Regular cardiac myocyte (primary cell): ENCODE measurements around the gene DNAJC4. TPM values are rescaled to one million over a fixed set of nuclear protein-coding genes. Genes with fewer than 3 reads are reported as not detected.

Experiments used
- total RNA-seq: library from RNA; depleted of rRNA; stranded (reverse); fragments of >200 nt; gene quantifications from 2 replicates; pipeline ENCODE4 v1.2.3, GENCODE V29; 2014

The DNAJC4 gene, protein sequence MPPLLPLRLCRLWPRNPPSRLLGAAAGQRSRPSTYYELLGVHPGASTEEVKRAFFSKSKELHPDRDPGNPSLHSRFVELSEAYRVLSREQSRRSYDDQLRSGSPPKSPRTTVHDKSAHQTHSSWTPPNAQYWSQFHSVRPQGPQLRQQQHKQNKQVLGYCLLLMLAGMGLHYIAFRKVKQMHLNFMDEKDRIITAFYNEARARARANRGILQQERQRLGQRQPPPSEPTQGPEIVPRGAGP
- total RNA-seq = 8.5 and 9.2 TPM in 2 replicates

DNA sequence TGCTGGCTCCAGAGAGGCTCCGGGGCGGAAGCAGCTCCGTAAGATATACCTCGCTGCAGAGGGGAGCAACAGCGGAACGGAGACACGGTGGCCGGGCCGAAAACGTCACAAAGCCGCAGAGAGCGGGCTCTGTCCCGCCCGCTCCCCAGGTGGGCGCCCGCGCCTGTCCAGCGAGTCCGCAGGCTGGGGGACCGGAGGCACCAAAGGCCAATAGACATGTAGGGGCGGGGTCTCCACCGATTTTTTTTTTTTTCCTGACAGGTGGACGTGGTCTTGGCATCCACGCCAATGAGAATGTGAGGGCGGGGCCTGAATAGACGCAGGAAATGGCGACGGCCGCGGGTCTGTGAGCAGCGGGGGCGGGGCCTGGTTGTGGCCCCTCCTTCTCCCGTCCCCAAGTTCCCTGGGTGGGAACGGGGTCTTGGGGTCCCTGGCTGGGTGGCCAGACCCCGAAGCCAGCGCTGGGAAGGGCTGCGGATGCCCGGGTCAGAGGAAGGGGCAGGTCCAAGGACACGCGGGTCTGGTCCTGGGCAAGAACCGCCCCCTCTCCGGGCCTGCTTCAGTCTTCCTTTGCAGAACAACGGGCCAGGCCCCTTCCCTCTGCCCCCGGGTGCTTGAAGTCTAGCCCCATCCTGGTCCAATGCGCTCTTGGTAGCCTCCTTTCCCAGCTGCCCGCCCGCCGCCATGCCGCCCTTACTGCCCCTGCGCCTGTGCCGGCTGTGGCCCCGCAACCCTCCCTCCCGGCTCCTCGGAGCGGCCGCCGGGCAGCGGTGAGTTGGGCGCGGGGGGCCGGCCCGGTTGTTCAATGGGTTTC lies at the start of gene DNAJC4:
DNAJC4 (plus strand) TSS at position 378 of the 814 bp plus-strand sequence; CDS start at position 685, 307 bp downstream.

DNA sequence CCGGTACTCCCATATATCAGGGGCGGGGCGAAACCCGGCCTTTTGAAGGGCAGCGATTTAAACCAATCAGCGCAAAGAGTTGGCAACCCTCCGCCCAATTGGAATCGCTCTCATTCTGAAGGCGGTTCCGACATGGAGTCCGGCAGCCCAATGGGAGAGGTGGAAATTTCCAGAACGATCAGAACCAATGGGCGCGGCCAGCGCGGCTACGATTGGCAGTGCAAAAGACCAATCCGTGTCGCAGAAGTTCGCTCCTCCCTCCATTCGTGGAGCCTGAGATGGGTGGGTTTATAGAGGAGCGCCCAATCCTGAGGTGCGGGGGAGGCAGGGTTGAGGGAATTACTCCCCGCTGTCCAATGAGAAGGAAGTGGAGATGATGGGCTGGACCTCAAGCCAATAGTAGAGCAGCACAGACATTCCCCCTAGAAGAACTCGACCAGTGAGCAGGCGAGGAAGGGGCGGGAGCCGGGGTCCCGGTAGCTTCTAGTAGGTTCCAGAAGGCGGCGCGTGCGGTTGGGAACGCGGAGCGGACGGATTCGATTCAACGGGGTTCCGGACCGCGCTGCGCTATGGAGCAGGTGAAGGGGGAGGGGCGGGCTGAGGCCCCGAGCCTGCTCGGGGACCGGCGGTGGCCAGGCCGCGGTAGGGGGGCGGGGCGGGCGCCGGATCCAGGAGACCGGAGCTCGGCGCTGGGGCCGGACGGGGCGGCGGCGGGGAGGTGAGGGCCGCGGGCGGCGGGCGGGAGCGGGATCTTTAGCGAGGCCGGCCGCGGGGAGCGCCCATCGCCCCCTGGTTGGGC lies 44.5 kb upstream of the DNAJC4 start, which contains the start of gene STIP1:
STIP1 (plus strand) TSS at position 479 of the 799 bp plus-strand sequence; CDS start at position 570, 91 bp downstream.

DNA sequence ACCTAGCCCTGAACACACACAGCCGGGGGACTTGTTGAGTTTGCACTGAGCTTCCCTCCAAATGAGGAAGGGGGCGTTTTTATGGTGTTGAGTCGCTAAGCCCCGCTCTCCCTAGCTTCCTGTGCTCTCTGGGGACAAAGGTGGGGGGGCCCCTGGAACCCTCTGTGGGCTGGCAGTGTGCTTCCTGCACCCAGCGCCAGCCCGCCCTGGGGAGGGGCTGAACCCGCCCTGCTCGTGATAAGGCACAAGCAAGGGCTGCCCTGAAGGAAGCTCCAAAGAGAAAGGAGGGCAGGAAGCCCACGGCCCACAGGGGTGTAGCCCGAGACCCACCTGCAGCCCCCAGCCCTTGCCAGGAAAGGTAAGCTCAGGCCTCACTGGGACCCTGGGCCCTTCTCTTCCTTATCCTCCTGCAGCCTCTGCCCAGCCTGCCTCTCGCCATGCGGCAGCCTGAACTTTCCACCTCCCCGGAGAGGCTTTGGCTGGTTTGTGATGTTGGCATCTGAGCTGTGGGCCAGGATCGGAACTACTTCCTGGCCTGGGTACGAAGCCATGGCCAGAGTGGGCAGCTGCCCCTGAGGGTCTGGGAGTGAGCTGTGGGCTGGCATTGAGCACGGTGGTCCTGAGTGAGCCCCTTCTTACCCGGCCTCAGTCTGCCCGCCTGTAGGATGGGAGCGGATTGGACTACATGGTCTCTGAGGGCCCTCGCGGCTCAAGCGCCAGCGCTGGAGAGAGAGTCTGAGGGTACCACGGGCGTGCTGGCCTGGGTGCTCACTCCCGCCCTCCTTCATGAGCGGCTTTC lies 23.7 kb upstream of the DNAJC4 start, which contains the start of gene FERMT3:
FERMT3 (plus strand) TSS at position 265 of the 799 bp plus-strand sequence. CDS start 644 bp downstream, outside the sequence.

DNA sequence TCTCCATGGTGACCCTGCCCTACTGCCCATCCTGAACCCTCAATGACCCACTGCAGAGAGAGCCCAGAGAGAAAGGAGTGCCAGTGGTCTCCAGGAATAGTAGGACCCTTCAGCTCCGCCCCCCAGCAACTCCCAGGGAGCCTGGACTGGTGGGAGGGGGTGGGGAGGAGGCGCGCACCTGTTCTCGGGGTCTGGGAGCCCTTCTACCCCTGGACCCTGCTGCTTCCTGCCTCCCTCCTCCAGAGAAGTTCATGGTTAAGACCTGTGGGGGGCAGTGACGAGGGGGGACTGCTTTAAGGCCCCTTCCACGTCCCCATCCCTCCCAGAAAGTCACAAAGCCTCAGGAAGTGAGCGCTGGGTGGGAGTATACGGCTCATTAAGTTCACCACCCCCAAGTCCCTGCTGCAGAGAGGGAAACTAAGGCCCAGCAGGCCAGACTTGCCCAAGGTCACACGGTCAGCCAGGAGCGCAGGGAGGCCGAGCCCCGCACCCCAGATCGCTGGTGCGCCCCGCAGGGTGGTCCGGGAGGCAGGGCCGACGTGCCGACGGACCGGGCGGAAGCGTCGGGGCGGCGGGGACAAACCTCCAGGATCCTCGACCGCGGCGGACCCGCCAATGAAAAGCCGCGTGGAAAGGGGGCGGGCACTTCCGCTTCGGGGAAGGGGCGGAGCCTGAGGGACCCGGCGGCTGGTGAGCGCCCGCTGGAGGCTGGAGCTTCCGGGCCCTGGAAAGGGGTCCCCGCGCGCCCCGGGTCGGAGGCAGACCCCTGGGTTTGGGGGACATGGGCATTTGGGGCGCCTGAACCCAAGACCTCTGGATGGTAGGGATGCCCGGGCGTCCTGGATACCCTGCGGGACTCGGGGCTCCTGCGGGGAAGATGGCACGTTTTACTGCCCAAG lies 4.5 kb upstream of the DNAJC4 start, which contains the start of the genes NUDT22 and TRPT1:
NUDT22 (plus strand) TSS at position 667 of the 899 bp plus-strand sequence. CDS start 379 bp downstream, outside the sequence.
TRPT1 (minus strand) TSS at position 579 of the 899 bp plus-strand sequence; CDS start at position 253, 326 bp downstream.

DNA sequence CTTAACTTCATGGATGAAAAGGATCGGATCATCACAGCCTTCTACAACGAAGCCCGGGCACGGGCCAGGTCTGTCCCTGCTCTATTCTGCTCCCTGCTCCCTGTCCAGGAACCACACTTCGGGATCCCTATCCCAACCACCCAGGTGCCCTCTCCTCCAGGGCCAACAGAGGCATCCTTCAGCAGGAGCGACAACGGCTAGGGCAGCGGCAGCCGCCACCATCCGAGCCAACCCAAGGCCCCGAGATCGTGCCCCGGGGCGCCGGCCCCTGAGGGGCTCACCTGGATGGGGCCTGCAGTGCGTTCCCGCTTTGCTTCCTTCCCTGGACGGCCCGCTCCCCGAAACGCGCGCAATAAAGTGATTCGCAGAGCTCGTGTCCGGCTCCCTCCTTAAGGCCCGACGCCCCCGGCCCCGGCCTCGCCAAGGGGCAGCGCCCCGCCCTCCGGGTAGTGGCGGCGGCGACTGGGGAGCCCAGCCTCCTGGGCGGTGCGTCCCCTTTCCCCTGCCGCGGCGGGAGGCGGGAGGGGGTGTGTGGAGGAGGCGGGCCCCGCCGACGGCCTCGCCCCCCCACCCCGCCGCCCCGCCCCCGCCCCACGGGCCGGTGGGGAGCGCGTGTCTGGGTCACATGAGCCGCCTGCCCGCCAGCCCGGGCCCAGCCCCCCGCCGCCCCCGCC lies 3.7 kb downstream of the DNAJC4 start, which contains the start of gene VEGFB:
VEGFB (plus strand) TSS at position 672 of the 674 bp plus-strand sequence. CDS start 250 bp downstream, outside the sequence.

DNA sequence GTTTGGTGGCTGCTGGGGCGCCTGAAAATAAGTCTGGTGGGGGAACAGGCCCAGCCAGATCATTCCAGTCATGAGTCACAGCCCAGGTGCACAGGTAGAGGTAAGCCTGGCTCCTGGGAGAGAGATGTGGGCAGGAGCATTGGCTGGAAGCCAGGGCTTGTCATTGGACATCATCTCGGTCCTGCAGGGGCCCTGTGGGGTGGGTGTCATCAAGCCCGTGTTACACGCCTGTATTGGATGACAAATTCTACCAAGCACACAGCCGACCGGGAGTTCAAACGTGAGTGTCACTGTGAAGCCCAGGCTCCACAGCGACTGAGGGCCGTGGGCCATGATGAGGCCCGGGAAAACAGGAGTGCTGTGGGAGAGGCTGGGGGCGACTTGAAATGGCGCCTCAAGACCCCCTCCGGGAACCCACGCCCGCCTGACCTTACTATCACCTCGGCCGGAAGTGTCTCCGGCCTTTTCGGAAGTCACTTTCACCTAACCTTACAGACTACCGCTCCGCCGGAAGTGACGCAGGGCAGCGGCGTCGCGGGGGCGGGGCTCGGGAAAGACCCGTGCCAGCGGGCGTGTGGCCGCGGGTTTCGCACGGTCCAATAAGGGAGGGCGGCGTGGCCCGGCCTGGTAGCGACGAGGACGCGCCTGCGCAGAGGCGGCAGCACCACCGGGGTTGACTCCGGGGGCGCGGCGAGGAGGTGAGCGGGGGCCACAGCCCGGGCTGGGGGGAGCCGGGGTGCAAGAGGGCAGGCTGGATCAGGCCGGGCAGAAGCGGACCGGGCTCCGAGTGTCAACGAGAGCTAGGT lies 10.3 kb downstream of the DNAJC4 start, which contains the start of gene FKBP2:
FKBP2 (plus strand) TSS at position 661 of the 806 bp plus-strand sequence. CDS start 1,293 bp downstream, outside the sequence.

DNA sequence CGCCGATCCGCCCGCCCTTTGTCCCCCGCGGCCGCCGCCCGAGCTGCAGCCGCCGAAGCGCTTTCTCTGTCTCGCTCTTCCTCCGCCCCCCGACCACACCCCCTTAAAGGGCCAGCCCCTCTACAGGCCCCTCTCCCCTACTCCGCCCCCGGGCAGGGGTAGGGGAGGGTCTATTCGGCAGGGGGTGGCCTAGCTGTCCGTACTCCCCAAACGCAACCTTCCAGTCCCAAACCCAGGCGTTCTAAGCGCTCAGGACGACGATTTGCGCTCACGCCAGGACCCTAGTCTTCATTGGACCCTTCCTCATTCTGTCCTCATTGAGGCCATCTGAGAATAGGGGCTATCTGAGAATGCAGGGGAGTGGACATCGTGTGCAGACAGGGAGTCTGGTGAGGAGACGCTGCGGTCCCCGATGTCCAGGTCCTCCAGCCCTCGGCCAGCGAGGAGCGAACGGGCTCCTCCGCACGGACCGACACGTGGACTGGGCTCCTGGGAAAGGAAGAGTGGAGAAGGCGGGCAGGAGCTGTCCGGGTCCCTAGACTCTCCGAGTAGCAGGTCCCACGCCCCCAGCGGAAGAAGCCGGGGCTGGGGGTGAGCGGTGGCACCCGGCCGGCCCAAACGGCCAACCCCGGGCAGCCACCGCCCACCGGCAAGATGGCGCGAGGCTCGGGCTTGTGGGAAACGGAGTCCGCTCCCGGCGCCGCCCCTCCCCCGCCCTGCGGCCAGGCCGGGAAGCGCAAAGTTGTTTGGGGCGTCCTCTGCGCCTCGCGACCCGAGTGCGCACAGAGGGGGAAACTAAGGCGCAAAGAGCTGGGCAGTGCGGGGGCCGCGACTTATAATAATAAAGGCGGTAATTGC lies 16.8 kb downstream of the DNAJC4 start, which contains the start of gene PPP1R14B:
PPP1R14B (minus strand) TSS at position 73 of the 858 bp plus-strand sequence. CDS start 270 bp downstream, outside the sequence.

DNA sequence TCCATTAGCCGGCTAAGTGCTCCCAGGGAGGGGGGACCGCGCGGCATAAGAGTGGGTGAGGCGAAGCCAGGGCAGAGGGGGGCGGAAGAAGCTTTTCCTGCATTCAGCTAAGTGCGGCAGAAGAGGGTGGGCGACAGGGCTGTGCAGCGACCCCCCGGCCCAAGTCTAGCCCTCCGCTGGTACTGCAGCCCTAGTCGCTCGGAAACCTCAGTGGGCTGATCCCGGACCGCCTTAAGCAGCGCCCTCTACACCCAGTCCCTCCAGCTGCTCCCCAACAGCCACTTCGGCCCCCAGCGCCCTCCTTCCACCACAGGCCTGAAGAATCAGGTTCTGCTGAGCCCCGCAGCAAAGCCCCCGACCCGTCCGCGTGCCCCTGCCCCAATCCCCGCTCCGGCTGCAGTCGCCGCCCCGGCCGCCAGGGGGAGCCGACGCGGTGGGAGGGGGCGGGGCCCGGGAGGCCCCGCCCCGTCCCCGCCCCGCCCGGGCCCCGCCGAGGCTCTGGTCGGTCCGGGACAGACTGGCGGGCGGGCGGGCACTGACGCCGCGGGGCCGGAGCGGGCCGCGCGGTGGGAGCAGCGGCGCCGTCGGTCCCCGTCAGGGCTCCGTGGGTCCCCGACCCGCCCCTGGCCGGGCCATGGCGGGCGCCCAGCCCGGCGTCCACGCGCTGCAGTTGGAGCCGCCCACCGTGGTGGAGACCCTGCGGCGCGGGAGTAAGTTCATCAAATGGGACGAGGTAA lies 20.8 kb downstream of the DNAJC4 start, which contains the start of gene PLCB3:
PLCB3 (plus strand) TSS at position 515 of the 737 bp plus-strand sequence; CDS start at position 635, 120 bp downstream.

Other genes starting within 250 kb of the DNAJC4 start
- 47.6 and 92.2 TPM in 2 replicates for gene OTUB1, start 244.1 kb upstream of the DNAJC4 start, total RNA-seq
- not detected in 2 replicates for gene FLRT1, start 194.6 kb upstream of the DNAJC4 start, total RNA-seq
- gene MACROD1, start 64.4 kb upstream of the DNAJC4 start, total RNA-seq = 8.1 and 21.7 TPM in 2 replicates
- gene STIP1, start 44.4 kb upstream of the DNAJC4 start, total RNA-seq = 125 and 414 TPM in 2 replicates
- 6.7 and 9.6 TPM in 2 replicates for gene FERMT3, start 23.8 kb upstream of the DNAJC4 start, total RNA-seq
- gene TRPT1, start 4.4 kb upstream of the DNAJC4 start, total RNA-seq = 37.0 and 48.2 TPM in 2 replicates
- gene NUDT22, start 4.3 kb upstream of the DNAJC4 start, total RNA-seq = 61.7 and 73.2 TPM in 2 replicates
- 14.6 and 17.2 TPM in 2 replicates for gene VEGFB, start 4.0 kb downstream of the DNAJC4 start, total RNA-seq
- 86.8 and 87.4 TPM in 2 replicates for gene FKBP2, start 10.5 kb downstream of the DNAJC4 start, total RNA-seq
- 191 and 431 TPM in 2 replicates for gene PPP1R14B, start 16.4 kb downstream of the DNAJC4 start, total RNA-seq
- 33.0 and 75.5 TPM in 2 replicates for gene PLCB3, start 21.0 kb downstream of the DNAJC4 start, total RNA-seq
- 41.0 and 51.0 TPM in 2 replicates for gene BAD, start 54.1 kb downstream of the DNAJC4 start, total RNA-seq
- gene GPR137, start 55.3 kb downstream of the DNAJC4 start, total RNA-seq = 7.7 and 8.2 TPM in 2 replicates
- not detected in 2 replicates for gene KCNK4, start 60.8 kb downstream of the DNAJC4 start, total RNA-seq
- gene CATSPERZ, start 69.8 kb downstream of the DNAJC4 start, total RNA-seq = 0.28 TPM in 1 of 2 replicates, not detected in the other
- 31.9 and 36.4 TPM in 2 replicates for gene ESRRA, start 75.0 kb downstream of the DNAJC4 start, total RNA-seq
- 260 and 325 TPM in 2 replicates for gene TRMT112, start 87.0 kb downstream of the DNAJC4 start, total RNA-seq
- gene PRDX5, start 87.6 kb downstream of the DNAJC4 start, total RNA-seq = 261 and 263 TPM in 2 replicates
- gene CCDC88B, start 109.7 kb downstream of the DNAJC4 start, total RNA-seq = 1.2 and 2.3 TPM in 2 replicates
- gene RPS6KA4, start 128.6 kb downstream of the DNAJC4 start, total RNA-seq = 29.0 and 61.3 TPM in 2 replicates